GM18511 (cell line): ENCODE data around the gene CCT4.
A peak's percentile ranks its signal among the peaks of the same experiment; 100 is the strongest.
"Not testable (repeated sequence)": the region's sequence is repeated elsewhere in the genome, so short reads cannot be mapped to it uniquely, and the experiment has no call there.

Experiments
- ATAC-seq: cut with Tn5 transposase; IDR thresholded peaks from one replicate; pipeline ENCODE4 v1.9.1; 2021; ENCODE audit warnings: mild to moderate bottlenecking, moderate library complexity; ENCODE audit not compliant: unreplicated experiment

The CCT4 gene, protein sequence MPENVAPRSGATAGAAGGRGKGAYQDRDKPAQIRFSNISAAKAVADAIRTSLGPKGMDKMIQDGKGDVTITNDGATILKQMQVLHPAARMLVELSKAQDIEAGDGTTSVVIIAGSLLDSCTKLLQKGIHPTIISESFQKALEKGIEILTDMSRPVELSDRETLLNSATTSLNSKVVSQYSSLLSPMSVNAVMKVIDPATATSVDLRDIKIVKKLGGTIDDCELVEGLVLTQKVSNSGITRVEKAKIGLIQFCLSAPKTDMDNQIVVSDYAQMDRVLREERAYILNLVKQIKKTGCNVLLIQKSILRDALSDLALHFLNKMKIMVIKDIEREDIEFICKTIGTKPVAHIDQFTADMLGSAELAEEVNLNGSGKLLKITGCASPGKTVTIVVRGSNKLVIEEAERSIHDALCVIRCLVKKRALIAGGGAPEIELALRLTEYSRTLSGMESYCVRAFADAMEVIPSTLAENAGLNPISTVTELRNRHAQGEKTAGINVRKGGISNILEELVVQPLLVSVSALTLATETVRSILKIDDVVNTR

DNA sequence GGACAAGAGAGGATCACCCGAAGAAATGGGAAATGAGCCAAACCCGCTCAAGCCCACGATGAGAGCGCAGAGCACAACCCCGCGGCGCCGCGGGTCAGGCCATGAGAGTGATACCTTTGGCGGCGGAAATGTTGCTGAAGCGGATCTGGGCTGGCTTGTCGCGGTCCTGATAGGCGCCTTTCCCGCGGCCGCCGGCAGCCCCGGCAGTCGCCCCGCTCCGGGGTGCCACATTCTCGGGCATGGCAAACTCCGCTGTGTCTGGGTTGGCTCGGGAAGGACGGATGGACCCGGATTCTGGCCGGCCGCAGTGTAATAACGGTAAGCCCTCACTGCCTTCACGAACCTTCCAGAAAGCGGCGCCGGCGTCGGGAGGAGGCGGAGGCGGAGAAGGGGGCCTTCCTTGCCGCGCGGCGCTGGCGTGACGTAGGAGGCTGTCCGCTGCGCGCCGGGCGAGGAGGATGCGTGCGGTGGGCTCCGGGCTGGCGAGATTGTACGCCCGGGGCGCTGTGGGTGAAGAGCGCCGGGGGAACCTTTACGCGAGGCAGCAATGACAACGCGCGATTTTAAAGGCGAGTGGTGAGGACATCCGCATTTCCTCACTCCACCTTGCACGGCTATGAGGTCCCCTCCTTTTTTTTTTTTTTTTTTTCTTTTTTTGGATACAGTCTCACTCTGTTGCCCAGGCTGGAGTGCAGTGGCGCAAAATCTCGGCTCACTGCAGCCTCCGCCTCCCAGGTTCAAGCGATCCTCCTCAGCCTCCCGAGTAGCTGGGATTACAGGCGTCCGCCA lies at the start of gene CCT4:
TSS of gene CCT4 (minus strand) at position 390 of the 789 bp plus-strand sequence. CDS start at position 241, 149 bp downstream.
- ATAC-seq = peak; percentile 78

DNA sequence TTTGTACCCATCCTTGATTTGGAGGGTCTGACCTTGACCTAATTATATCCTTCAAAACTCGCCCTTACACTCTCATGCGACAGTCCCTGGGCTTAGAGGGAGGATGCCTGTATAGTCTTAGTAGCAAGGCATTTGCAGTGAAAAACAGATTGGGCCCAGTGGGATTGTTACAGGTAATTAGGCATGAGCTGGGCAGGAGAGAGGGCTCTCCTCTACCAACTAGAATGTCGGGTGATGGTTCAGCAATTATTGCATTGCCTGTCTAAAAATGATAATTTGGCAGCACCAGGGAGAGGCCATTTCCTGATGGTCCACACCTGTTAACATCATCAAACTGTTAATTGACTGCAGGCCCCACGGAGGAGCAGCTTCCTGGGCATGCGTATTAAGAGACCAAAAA lies 49.4 kb upstream of the CCT4 start:
- ATAC-seq = no peak

DNA sequence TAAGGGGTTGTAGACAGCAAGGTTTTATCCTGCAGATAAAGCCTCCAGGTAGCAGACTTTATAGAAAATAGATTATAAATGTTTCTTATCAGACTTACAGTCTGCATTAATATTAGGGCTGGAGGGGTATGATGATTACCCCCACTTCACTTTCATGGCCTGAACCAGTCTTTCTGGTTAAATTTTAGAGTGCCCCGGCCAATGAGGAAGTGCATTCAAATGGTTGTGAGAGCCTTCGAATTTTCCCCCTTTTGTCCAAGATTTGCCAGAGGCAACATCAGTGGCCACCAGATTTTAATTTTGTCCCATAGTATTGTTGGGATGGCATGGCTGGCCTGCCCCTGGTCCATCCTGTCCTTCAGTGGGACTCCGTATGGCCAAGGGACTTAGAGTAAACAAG lies 48.6 kb upstream of the CCT4 start:
- no peak for ATAC-seq

DNA sequence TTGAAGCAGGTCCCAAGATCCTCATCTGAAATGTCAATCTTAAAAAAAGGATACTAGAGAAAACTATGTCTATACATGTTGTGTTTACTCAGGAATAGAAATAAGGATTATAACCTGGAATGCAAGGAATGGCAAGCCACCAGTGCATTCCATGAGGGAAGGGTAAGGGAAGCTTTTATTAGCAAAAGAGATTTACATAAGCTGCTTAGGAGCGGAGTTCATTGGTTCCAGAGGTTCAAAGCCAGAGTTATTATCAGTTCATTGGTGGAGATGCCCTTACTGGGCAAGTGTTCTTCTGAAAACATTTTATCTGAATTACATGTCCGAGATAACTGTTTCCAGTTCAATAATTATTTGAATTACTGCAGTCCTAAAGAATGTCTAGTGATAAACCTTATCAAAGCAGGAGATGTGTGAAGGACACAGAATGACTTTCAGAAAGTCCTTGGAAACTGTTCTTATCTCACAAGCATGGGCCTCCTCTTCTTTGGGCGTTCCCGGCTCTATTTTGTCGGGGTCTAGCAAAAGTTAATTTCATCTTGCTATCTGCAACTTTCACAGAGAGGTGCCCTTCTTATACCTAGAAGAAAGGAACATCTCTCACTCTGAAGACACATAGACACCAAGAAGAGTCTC lies 40.5 kb upstream of the CCT4 start:
- no peak for ATAC-seq

DNA sequence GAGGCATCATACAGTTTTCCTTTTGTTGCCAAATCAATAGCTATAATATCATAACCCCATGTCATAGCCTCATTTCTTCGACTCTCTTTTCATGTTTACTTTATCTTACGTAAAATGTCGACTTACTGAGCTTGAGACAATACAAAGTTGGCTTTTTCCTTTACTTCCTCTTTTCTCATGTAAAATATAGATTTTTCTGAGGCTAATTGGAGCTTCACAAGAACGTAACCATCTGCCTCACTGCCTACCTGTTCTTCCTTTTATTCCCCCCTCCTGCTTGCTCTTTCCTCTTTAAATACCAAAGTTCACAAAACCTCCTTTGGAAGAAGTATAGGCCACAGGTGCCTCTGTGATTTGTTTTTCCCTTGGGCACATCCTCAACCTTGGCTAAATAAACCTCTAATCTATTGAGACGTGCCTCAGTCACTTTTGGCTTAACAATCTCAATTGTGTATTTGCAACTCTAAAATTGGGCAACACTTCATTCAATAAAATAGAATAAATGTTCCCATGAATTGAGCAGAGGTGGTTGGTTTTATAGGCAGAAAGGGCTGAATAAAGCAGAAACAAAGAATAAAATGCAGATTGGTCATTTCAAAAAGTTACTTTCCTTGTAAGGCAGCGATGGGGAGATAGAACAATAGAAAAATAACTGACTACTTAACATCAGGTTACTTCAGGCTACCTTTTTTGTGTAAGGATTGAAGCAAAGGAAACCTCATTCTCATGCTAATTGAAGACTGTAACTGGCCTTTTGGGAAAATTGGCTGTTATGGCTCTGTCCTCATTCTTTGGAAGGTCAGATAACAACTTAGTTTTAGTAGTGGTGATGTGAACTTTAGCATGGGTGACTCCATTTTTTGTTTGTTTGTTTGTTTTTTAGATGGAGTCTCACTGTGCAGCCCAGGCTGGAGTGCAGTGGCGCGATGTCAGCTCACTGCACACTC lies 38.3 kb upstream of the CCT4 start:
- no peak for ATAC-seq

DNA sequence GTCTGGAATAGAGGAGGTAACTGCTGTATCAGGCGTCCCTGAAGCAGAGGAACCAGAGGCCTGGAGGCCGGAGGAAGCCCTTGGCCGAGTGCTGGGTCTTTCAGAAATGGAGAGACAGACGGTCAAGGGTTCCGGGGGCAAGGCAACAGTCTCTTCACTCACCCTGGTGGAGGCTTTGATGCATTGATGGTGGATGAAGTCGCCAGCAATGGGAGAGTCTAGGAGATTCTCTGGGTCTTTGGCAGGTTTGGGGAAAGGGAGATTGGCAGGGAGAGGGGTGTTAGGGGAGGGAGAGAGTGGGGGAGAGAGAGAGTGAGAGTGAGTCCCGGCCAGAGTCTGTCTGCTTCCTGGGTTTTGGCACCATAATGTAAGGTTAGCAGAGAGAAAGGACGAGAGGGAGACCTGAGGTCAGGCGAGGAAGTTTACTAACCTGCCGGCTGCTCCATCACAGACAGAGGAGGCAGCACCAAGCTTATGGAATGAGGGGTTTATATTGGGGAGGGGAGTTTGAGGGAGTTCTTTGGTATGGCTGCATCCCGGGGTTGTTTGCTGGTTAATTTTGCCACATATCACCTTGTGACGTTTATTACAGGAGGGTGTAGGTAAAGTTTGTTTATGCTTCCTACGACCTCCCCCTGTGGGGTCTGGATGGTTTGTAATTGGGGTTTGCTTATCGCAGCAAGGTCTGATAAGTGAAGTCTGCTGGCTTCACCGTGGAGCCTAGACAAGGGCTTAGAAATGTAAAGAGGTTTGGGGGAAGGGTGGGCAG lies 36.6 kb upstream of the CCT4 start:
- no peak for ATAC-seq

DNA sequence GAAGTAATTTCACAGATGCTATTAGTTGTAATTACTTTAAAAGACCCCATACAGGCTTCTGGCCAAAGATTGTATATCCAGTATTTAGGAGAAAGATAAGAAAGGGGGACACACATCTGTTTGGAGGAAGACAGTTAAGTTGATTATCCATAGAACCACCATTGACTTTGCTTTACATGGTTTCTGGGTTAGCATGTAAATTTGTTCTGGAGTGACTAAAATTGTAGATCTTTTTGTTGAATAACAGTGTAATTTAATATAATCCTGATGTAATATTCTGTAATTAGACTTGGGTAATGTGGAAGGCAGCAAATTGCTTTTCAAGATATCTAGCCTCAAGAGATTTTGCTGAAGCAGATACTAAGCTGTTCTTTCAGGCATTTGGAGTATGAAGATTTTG lies 34.3 kb upstream of the CCT4 start:
- no peak for ATAC-seq

DNA sequence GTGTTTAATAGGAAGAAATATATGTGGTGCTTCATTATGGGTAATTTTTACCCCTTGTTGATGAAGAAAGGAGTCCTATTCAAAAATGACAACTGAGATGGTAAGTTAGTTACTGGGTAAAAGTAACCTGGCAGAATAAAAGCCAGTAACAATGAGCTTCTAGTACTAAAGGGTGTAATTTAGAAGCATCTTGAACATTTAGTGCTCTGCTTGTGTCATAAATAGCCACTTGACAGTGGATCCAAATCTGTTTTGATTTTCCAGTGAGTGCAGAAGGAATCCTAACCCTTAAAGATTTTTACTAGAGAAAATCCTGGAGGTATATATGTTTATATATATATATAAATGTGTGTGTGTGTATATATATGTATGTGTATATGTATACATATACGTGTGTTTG lies 32.1 kb upstream of the CCT4 start:
- ATAC-seq = no peak

DNA sequence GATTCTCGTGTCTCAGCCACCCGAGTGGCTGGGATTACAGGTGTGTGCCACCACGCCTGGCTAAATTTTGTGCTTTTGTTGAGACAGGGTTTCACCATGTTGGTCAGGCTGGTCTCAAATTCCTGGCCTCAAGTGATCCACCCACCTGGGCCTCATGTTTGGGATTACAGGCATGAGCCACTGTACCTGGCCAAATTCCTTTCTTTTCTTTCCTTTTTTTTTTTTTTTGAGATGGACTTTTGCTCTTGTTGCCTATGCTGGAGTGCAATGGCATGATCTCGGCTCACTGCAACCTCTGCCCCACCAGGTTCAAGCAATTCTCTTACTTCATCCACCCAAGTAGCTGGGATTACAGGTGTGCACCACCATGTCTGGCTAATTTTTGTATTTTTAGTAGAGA lies 26.3 kb upstream of the CCT4 start:
- not testable (repeated sequence) for ATAC-seq

DNA sequence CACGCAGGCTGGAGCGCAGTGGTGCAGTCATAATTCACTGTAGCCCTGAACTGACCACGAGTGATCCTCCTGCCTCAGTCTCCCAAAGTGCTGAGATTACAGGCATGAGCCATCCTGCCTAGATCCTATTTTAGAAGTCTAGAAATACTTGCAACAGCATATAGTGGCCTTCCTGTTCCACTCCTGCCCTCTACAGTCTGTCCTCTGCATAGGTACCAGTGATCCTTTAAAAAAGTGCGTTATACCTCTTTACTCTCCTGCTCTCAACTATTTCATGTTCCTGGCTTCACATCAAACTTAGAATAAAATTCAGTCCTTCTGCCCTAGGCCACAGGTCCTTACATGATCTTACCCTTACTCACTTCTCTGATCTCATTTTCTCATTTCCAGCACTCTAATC lies 23.1 kb upstream of the CCT4 start:
- no peak for ATAC-seq

DNA sequence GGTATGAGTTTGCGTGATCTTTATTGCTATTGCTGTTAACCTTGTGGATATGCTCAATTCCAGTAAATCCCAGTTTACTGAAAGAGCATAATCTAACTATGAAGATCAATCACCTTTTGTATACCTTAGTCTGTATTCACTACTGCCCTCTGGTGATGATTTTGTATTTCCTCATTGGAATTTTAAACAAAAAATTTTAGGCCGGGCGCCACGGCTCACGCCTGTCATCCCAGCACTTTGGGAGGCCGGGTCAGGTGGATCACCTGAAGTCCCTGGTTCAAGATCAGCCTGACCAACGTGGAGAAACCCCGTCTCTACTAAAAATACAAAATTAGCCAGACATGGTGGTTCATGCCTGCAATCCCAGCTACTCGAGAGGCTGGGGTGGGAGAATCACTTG lies 22.1 kb upstream of the CCT4 start:
- ATAC-seq = no peak

DNA sequence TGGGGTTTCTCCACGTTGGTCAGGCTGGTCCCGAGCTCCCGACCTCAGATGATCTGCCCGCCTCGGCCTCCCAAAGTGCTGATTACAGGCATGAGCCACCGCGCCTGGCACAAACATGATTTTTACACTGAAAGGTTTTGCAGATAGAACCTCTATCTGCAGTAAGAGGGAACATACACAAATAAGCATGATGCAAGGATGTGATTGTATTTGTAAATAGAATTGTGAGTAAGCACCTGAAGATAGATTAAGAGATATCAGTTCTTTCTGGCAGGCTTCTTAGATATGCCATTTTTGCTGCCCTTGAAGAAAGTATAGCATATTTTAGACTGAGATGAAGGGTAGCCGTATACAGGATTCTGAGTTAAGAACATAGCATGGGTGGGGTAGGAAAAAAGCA lies 20.7 kb upstream of the CCT4 start:
- no peak for ATAC-seq

DNA sequence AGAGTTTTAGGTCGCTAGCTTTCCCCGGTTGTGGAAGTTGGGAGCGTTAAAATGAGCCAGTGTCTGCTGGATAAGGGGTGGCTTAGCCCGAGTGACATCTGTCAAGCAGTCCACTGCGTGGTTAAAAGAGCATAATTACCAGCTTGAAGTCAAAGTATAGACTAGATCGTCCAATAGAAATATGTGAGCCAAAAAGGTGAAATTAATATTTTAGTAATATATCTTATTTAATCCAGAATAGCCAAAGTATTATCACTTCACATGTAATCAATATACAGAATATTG lies 17.7 kb upstream of the CCT4 start:
- ATAC-seq = no peak

DNA sequence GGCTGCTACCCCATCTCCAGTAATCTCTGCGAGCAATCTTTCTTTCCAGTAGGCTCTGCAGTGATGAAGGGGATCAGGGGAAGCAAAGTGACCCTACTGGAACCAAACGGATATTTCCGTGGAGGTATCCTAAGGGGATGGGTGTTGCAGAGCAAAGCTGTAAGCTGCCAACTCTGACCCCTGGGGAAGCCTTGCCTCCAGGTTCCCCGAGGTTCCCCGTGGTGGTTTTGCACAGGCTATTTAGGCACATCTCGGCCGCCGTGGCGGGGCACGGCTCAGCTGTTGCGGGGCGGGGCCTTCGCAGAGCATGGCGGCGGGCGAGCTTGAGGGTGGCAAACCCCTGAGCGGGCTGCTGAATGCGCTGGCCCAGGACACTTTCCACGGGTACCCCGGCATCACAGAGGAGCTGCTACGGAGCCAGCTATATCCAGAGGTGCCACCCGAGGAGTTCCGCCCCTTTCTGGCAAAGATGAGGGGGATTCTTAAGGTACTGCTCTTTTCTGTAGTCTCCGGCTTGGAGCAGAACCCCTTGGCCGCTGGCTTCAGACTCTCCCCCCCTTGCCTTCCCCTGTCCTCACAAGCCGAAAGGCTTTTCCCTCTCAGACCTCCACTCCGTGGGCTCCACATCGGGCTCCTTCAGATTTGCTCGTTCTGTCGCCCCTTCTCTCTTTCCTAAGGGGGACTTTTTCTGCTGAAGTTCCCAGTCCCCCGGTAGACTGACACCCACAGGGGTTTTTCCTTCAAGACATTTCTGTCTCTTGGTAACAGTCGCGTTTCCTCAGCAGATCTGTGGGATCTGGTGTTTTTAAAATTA lies 17.1 kb upstream of the CCT4 start, which contains the start of gene COMMD1:
TSS of gene COMMD1 (plus strand) at position 303 of the 814 bp plus-strand sequence. CDS start at position 308, 5 bp downstream.
- ATAC-seq = peak; percentile 100

DNA sequence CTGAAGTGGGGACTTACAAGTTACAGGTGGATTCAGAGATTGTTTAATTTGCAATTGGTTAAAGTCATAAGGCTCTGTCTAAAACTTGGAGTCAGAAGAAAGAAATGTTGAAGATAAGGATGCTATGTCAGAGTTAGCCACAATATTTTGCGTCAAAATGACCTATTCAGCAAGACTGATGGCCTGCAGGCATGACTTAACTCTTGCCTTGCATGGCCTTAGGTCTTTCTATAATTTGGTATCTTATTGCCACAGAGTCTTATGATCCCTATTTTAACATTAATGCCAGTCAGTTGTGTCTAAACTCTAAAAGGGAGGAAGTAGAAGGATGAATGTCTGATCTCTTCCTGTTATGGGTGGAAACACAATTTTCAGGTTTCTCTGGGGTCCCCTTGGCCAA lies 11.8 kb upstream of the CCT4 start:
- no peak for ATAC-seq

DNA sequence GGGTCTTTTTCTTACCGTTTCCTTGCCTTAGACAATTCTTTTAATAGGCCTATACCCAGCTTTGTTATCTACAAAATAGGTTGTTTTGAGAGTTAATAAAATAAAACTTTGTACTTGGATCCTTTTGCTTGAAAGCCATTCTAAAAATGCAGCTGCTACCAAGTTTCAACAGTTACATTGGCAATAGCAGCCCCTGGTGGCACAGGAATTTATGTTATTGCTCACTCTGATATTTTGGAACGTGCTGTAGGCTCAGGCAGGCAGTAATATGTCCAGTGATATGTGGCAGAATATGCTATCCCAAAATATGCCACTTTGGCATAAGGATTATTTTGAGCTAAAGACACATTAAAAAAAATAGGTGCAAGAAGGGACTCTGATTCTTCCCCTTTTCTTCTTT lies 10.4 kb upstream of the CCT4 start:
- ATAC-seq = no peak

DNA sequence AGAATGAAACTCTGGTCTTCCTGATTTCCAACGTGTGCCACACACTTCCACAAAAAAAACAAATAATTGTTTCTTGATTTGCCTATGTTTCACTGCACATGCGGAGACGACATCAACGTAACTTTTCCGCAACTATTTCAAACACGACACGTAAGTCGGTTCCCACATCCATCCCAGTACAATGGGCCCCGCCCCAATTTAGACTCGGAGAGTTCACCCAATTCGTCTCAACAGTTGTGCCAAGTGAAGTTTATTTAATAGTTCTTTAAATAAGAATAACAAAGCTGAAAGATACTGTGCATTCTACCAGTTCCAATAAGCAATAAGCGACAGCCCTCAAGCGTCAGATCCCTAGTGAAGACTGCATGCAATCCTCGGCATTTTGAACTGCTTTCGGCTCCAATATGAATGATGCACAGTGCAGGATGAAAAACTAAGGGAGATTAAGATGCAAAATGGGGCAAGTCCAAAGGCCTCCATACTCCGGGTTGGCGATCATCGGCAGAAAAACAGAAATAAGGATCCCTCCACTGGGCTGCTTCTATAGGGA lies 664 bp downstream of the CCT4 start:
- ATAC-seq = peak; percentile 17

DNA sequence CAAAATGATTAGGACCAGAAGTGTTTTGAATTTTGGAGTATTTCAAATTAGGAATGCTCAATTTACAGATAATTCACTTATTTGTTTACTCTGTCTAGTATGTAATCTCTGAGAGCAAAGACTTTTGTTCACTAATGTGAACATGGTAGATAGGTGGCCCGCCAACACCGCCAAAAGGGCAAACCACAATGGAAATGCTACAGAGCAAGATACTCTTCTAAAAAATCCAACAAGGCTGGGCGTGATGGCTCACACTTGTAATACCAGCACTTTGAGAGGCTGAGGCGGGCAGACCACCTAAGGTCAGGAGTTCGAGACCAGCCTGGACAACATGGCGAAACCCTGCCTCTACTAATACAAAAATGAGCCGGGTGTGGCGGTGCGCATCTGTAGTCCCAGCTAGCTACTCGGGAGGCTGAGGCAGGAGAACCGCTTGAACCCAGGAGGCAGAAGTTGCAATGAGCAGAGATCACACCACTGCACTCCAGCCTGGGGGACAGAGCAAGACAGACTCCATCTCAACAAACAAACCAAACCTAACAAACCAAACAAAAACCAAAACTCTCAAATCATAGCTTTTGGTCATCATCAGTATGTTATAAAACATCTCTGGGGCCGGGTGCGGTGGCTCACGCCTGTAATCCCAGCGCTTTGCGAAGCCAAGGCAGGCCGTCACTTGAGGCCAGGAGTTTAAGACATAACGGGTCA lies 2.4 kb downstream of the CCT4 start:
- no peak for ATAC-seq
